Neuron (in vitro differentiated cells): ENCODE measurements around the gene APELA.
"Not testable (repeated sequence)": the region's sequence is repeated elsewhere in the genome, so short reads cannot be mapped to it uniquely, and the experiment has no call there.

ENCODE experiments used
- H2AFZ ChIP-seq: one replicate; pipeline ENCODE4 v1.6.1; 2013; ENCODE audit warnings: low read depth, mild to moderate bottlenecking, inconsistent platforms, low read length, moderate library complexity
- H3K27me3 ChIP-seq: one replicate; pipeline ENCODE4 v1.6.1; 2013; ENCODE audit warnings: low read length; ENCODE audit not compliant: insufficient read depth
- H3K36me3 ChIP-seq: one replicate; pipeline ENCODE4 v1.6.1; 2013; ENCODE audit warnings: low read length; ENCODE audit not compliant: insufficient read depth
- H3K4me1 ChIP-seq: one replicate; pipeline ENCODE4 v1.6.1; 2013; ENCODE audit warnings: low read length; ENCODE audit not compliant: insufficient read depth
- H3K4me3 ChIP-seq: 2 replicates; pipeline ENCODE4 v1.5.1; 2013; ENCODE audit warnings: mild to moderate bottlenecking, low read length, moderate library complexity
- H3K9me3 ChIP-seq: one replicate; pipeline ENCODE4 v1.6.1; 2013; ENCODE audit warnings: low read length

The APELA gene

DNA sequence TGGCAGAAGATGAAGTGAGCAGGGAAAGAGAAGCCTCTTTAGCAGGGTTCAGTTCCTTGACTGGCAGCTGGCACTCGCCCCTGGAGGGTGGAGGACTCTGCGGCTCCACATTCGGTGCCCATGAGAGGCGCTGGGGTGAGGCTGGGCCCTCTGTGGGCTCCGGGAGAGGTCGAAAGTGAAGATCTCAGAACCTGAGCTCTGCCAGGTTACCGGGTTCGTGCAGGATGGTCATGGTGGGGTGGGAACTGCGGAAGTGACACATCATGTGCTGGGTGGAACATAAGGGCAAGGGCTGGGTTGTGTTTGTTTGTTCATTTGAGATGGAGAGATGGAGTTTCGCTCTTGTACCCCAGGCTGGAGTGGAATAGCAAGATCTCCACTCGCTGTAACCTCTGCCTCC lies 56.3 kb downstream of the APELA start:
- H3K4me3 ChIP-seq = no peak overlapping the region
- no peaks in the 10 kb centered on the region for H3K27me3 ChIP-seq
- H3K9me3 ChIP-seq = no peaks in the 10 kb centered on the region
- H2AFZ ChIP-seq = no peak overlapping the region
- no peaks in the 10 kb centered on the region for H3K4me1 ChIP-seq
- no peaks in the 10 kb centered on the region for H3K36me3 ChIP-seq

DNA sequence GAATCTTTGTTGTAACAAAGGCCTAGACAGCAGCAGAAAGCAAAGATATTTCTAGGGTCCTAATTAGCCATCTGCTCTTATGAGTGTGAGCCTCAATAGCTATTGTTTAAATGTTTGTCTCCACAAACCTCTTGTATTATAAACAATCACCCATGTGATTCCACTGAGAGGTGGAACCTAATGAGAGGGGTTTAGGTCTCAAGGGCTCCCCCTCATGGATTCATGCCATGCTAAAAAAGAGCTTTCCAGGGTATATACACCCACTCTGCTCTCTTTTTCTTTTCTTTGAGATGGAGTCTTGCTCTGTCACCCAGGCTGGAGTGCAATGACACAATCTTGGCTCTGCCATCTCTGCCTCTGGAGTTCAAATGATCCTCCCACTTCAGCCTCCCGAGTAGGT lies 58.4 kb downstream of the APELA start:
- no peak overlapping the region for H2AFZ ChIP-seq
- no peaks in the 10 kb centered on the region for H3K9me3 ChIP-seq
- H3K27me3 ChIP-seq = no peaks in the 10 kb centered on the region

DNA sequence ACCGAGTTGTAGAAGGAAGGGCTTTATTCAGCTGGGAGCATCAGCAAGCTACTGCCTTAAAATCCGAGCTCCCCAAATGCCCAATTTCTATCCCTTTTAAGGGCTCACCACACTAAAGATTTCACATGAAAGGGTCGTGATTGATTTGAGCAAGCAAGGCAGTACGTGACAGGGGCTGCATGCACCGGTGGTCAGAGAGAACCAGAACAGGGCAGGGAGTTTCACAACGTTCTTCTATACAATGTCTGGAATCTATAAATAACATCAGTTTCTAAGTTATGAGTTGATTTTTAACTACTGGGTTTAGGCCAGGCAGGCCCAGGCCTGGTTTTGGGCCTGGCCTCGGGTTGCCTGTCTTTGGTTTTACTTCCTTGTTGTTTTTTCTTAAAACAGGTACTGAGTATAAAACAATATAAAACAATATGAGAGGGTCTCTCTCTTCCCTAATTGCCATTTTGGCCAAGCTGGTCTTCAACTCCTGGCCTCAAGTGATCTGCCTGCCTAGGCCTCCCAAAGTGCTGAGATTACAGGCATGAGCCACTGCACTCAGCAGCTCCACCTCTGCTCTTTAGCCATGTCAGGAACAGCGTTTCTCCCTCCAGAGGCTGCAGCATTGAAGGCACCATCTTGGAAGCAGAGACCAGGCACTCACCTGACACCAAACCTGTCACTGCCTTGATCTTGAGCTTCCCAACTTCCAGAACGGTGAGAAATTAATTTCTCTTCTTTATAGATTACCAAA lies 59.1 kb downstream of the APELA start:
- not testable (repeated sequence) for H3K36me3 ChIP-seq

More for the DNA sequence above, 58.4 kb downstream of the APELA start:
- no peaks in the 10 kb centered on the region for H3K4me1 ChIP-seq
- no peak overlapping the region for H3K4me3 ChIP-seq
- no peaks in the 10 kb centered on the region for H3K36me3 ChIP-seq

DNA sequence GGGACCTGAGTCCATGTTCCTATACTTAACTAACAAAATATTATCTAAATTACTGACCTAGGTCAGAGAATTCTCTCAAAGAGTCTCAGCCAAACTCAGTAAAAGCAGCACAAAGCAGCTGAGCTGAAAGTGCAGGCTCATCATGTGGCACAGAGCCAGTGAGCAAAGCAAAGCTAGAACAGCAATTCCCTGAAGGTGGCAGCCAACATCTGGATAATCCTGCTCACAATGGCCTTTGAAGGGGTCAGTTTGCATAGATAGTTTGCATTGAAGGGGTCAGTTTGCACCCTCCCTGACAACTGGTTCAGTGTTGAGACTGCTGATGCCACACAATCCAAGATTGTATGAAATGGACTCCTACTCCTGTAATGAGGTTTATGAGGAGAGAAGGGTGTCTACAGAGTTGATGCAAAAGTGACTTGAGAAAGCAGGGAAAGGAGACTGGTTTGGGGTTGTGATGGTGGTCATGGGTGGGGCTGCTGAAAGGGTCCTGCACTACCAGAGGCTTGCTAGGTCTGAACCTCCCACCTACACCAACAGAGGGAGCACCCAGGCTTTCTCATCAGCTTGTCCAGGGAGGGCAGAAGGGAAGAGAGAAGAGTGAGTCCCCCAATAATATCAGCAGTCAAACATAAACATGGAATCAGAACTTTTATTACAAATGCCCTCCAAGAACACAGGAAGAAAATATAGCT lies 60.7 kb downstream of the APELA start:
- H3K4me1 ChIP-seq = no peaks in the 10 kb centered on the region
- no peaks in the 10 kb centered on the region for H3K9me3 ChIP-seq
- H3K4me3 ChIP-seq = no peak overlapping the region
- H2AFZ ChIP-seq = no peak overlapping the region
- no peaks in the 10 kb centered on the region for H3K36me3 ChIP-seq
- H3K27me3 ChIP-seq = no peaks in the 10 kb centered on the region

More for the DNA sequence above, 59.1 kb downstream of the APELA start:
- not testable (repeated sequence) for H2AFZ ChIP-seq, H3K4me1 ChIP-seq, H3K27me3 ChIP-seq, H3K9me3 ChIP-seq, H3K4me3 ChIP-seq

DNA sequence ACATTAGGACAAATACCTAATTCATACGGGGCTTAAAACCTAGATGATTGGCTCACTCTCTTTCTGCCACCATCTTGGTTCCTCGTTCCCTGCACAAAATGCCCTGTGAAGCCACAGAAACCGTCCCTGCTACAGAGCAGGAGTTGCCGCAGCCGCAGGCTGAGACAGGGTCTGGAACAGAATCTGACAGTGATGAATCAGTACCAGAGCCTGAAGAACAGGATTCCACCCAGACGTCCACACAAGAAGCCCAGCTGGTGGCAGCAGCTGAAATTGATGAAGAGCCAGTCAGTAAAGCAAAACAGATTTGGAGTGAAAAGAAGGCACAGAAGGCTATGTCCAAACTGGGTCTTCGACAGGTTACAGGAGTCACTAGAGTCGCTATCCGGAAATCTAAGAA lies 66.2 kb downstream of the APELA start:
- H3K9me3 ChIP-seq = no peaks in the 10 kb centered on the region
- H3K4me3 ChIP-seq = no peak overlapping the region
- no peaks in the 10 kb centered on the region for H3K36me3 ChIP-seq
- H3K4me1 ChIP-seq = no peaks in the 10 kb centered on the region
- H2AFZ ChIP-seq = no peak overlapping the region
- no peaks in the 10 kb centered on the region for H3K27me3 ChIP-seq

DNA sequence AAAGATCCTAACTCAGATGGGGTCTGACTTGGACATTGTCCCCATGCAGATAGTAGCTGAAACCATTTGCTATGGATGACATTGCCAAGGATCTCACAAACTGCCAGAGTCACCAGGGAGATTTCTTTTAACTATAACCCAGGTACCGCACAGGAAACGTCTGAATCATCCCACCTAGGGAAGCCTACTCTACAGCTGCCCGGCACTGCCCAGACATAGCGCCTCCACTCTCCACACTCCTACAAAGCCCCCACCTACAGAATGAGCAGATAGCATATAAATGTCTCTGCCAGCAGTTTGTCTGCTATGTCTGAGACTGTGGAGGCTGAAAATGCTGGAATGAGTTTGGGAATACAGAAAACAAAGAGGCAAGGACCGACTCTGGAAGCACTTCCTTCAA lies 68.2 kb downstream of the APELA start:
- Histone ChIP-seq H3K27me3 (peaks cover 4% of the 10 kb centered on the region), H2AFZ (no peak overlapping the region), H3K4me1 (no peaks in the 10 kb centered on the region), H3K36me3 (no peaks in the 10 kb centered on the region), H3K4me3 (no peak overlapping the region), H3K9me3 (no peaks in the 10 kb centered on the region)

DNA sequence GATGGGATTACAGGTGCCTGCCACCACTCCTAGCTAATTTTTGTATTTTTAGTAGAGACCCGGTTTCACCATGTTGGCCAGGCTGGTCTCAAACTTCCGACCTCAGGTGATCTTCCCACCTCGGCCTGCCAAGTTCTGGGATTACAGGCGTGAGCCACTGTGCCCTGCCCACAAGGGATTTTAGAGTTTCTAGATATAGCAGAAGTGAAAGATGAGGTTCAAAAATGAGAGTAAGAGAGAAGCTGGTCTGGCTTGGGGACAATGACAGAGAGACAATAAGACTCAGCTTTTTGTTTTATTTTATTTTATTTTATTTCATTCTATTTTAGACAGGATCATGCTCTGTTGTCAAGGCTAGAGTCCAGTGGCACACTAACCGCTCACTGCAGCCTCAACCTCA lies 69.8 kb downstream of the APELA start:
- no peaks in the 10 kb centered on the region for H3K36me3 ChIP-seq
- H3K9me3 ChIP-seq = no peaks in the 10 kb centered on the region
- no peak overlapping the region for H3K4me3 ChIP-seq
- H3K4me1 ChIP-seq = no peaks in the 10 kb centered on the region
- H3K27me3 ChIP-seq = peaks cover 4% of the 10 kb centered on the region
- no peak overlapping the region for H2AFZ ChIP-seq
